HG03342 (cell line): ENCODE measurements around the gene DACH1.

ENCODE experiments used
- ATAC-seq: cut with Tn5 transposase; IDR thresholded peaks from one replicate; pipeline ENCODE4 v1.9.1; 2021; ENCODE audit warnings: mild to moderate bottlenecking, moderate library complexity; ENCODE audit not compliant: unreplicated experiment

DACH1 gene

GRCh38 chr13:71437704-71438103 is 429.3 kb downstream of the DACH1 start:
- no peak for ATAC-seq

DNA sequence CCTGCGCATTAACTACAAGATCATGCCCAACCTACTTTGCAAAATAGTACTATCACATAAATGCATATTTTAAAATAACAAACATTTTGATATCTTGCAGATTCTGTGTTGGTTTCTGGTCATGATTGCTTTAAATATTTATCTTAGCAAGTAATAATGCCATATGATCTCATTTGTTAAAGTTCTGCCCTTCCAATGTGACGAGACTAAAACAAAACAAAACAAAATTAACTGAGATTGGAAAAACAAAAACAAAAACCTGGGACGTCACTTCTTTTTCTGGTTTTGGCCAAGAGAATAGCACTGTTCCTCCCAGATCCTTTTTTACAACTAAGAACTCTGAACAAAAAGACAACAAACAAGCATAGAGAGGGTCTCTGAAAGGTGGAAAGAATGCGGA is 436.3 kb downstream of the DACH1 start:
- no peak for ATAC-seq

DNA sequence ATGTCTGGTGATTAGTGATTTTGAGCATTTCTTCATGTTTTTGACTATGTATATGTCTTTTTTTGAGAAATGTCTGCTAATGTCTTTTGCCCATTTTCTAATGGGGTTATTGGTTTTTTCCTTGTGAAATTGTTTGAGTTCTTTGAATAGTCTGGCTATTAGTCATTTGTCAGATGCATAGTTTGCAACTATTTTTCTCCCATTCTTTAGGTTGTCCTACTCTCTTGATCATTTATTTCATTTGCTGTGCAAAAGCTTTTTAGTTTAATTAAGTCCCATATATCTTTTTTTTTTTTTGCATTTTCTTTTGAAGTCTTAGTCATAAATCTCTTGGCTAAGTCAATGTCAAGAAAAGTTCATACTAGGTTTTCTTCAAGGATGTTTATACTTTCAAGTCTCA is 449.8 kb downstream of the DACH1 start:
- ATAC-seq: no peak

GRCh38 chr13:71412231-71412630 is 454.8 kb downstream of the DACH1 start:
- no peak for ATAC-seq

GRCh38 chr13:71408416-71408815 is 458.6 kb downstream of the DACH1 start:
- no peak for ATAC-seq

- no peak for ATAC-seq
Observed at GRCh38 chr13:71399631-71400215, 467.3 kb downstream of the DACH1 start.

DNA sequence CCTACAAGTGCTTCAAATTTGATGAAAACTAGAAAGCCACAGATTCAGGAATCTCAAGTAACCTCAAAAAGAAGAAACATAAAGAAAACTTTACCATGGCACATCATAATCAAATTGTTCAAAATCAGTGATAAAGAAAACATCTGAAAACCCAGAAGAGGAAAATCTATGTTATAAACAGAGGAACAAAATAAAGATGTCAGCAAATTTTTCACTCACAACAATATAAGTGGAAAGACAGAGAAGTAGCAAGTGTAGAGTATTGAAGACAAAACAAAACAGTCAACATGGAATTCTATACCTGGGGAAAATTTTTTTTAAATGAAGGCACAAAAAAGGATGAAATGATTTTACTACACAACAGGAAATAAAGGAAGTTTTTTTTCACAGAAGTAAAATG is 470.9 kb downstream of the DACH1 start:
- ATAC-seq: no peak

GRCh38 chr13:71395053-71395452 is 472.0 kb downstream of the DACH1 start:
- no peak for ATAC-seq

DNA sequence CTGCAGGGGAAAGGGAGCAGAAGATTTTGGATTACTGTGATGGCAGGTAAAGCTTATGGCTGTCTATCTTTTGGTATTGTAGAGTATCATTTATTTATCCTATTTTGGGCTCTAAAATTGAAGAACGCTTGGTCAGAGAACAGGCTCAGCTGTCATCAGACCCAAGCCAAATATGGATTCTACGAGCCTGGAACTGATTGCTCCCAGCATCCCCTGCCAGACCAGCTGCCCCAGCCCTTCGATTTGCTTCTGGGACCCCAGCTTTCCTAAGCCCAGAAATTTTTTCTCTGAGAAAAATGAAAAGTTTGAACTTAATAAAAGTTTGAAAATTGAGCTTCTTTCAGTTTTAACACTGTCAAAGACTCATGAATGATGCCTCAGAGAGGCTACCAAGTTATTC is 472.8 kb downstream of the DACH1 start:
- ATAC-seq: no peak
